HUDEP-2 (cell line): ENCODE measurements around the gene LRRIQ1.

ENCODE experiments used
- DNase-seq, 76 experiments: peaks; one replicate each; lab custom pipeline; 2025; ENCODE audit not compliant: unreplicated experiment in 76 of 76; lab: John Stamatoyannopoulos, UW

LRRIQ1 gene

GRCh38 chr12:85058339-85058738, 22.2 kb downstream of the LRRIQ1 start:
- no peak for DNase-seq

- no peak for DNase-seq
These were observed 23.4 kb downstream of the LRRIQ1 start for GRCh38 chr12:85059594-85059993.

GRCh38 chr12:85060916-85061315, 24.8 kb downstream of the LRRIQ1 start:
- DNase-seq = no peak

GRCh38 chr12:85065837-85066482, 29.8 kb downstream of the LRRIQ1 start:
- DNase-seq = no peak

GRCh38 chr12:85072826-85073225, 36.7 kb downstream of the LRRIQ1 start:
- no peak for DNase-seq

GRCh38 chr12:85076688-85077430, 40.7 kb downstream of the LRRIQ1 start:
- DNase-seq = peak in 12 of 76 experiments; percentile 0 to 29 (median 4)

GRCh38 chr12:85085066-85085465, 48.9 kb downstream of the LRRIQ1 start:
- no peak for DNase-seq

GRCh38 chr12:85089792-85090191, 53.6 kb downstream of the LRRIQ1 start:
- DNase-seq = no peak

GRCh38 chr12:85092814-85093370, 56.7 kb downstream of the LRRIQ1 start:
- no peak for DNase-seq

GRCh38 chr12:85095501-85095900, 59.4 kb downstream of the LRRIQ1 start:
- DNase-seq = no peak

- DNase-seq = no peak
These were observed 94.5 kb downstream of the LRRIQ1 start for GRCh38 chr12:85130646-85131045.

- no peak for DNase-seq
These were observed 102.7 kb downstream of the LRRIQ1 start for GRCh38 chr12:85138833-85139232.

GRCh38 chr12:85147331-85147730, 111.2 kb downstream of the LRRIQ1 start:
- no peak for DNase-seq

GRCh38 chr12:85152311-85152729, 116.2 kb downstream of the LRRIQ1 start:
- DNase-seq = no peak

- DNase-seq = peak in 1 of 76 experiments; percentile 2
These were observed 119.6 kb downstream of the LRRIQ1 start for GRCh38 chr12:85155791-85156190.

GRCh38 chr12:85156569-85156968, 120.4 kb downstream of the LRRIQ1 start:
- DNase-seq = no peak

- DNase-seq = no peak
These were observed 121.0 kb downstream of the LRRIQ1 start for GRCh38 chr12:85157035-85157603.

- DNase-seq = no peak
These were observed 127.7 kb downstream of the LRRIQ1 start for GRCh38 chr12:85163752-85164321.

GRCh38 chr12:85179680-85180270, 143.6 kb downstream of the LRRIQ1 start:
- no peak for DNase-seq

- no peak for DNase-seq
These were observed 146.5 kb downstream of the LRRIQ1 start for GRCh38 chr12:85182699-85183098.

GRCh38 chr12:85183855-85184254, 147.7 kb downstream of the LRRIQ1 start:
- no peak for DNase-seq
